ENCODE results near the gene ANKRD40. TPM values are rescaled to one million over a fixed set of nuclear protein-coding genes. Genes with fewer than 3 reads are reported as not detected.

The ANKRD40 gene
- total RNA-seq, 2 donors from 2014 or later: 38.4 to 44.7 TPM

DNA sequence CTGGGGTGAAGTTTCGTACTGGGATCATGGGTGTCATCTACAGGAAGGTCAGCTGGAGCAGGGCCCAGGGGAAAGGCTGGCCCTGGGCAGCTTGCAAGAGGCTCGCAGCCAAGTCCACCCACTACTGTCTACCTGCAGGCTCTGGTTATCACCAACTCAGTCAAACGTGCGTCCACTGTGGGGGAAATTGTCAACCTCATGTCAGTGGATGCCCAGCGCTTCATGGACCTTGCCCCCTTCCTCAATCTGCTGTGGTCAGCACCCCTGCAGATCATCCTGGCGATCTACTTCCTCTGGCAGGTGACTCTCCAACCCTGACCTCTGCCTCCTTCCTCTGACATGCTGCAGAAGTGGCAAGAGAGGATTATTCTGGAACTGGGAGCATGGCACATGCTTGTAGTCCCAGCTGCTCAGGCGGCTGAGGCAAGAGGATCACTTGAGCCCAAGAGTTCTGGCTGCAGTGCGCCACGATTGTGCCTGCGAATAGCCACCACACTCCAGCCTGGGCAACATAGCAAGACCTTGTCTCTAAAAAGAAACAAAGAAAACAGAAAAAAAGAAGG, 43.8 kb downstream of the ANKRD40 start:
- no peak for DNase-seq (ENCODE audit: low spot score)
- Mint-ChIP-seq H3K27ac (no peak overlapping the region), H3K36me3 (no peaks in the 10 kb centered on the region), H3K9me3 (no peaks in the 10 kb centered on the region), H3K27me3 (peaks cover 7 to 8% of the 10 kb centered on the region in 2 donors), H3K4me1 (ENCODE audit: low read depth in 2 of 2) (peaks cover 5 to 11% of the 10 kb centered on the region in 2 donors), H3K4me3 (no peak overlapping the region)
- no peak for ATAC-seq

DNA sequence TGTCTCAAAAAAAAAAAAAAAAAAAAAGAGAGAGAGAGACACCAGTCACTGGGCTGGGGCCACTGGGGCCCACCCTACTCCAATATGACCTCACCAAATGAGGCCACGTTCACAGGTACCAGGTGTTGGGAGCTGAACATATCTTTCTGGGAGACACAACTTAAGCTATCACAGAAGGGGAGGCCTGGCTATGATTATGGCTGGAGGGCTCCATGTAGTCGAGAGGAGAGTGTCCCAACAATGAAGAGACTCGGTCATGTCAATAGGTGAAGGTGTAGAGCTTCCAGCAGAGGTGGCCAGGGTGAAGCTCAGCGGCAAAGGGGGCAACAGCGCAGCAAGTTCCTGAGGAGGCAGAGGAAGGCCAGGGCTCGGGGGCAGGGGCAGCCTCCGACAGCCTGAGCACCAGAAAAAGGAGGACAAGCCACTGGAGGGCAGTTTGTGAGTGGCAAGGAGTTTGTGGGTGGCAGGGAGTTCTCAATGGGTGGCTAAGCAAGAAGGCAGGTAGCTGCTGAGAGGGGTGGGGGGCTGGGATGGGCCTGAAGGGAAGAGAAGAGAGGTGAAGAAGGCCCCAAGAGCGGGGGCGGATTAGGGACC, 45.0 kb downstream of the ANKRD40 start:
- Mint-ChIP-seq H3K4me3 (no peak overlapping the region), H3K27me3 (peaks cover 6 to 7% of the 10 kb centered on the region in 2 donors), H3K4me1 (ENCODE audit: low read depth in 2 of 2) (peaks cover 5 to 11% of the 10 kb centered on the region in 2 donors), H3K27ac (no peak overlapping the region), H3K36me3 (no peaks in the 10 kb centered on the region), H3K9me3 (no peaks in the 10 kb centered on the region)
- ATAC-seq: no peak
- no peak for DNase-seq (ENCODE audit: low spot score)

- no peaks in the 10 kb centered on the region for H3K9me3 Mint-ChIP-seq
- peaks cover 6 to 7% of the 10 kb centered on the region in 2 donors for H3K27me3 Mint-ChIP-seq
- ATAC-seq (peak in 1 of 2 donors; percentile 23), DNase-seq (ENCODE audit: low spot score) (no peak)
- no peaks in the 10 kb centered on the region for H3K36me3 Mint-ChIP-seq
- H3K27ac Mint-ChIP-seq: peak overlapping the region; percentile 44 to 69
- H3K4me1 Mint-ChIP-seq (ENCODE audit: low read depth in 2 of 2): peaks cover 5 to 11% of the 10 kb centered on the region in 2 donors
- no peak overlapping the region for H3K4me3 Mint-ChIP-seq
Measured at GRCh38 chr17:50661795-50662391, 45.8 kb downstream of the ANKRD40 start.

GRCh38 chr17:50661348-50661747, 46.4 kb downstream of the ANKRD40 start:
- Mint-ChIP-seq H3K36me3 (no peaks in the 10 kb centered on the region), H3K4me1 (ENCODE audit: low read depth in 2 of 2) (peaks cover 5 to 11% of the 10 kb centered on the region in 2 donors), H3K9me3 (no peaks in the 10 kb centered on the region), H3K27me3 (peaks cover 6 to 7% of the 10 kb centered on the region in 2 donors), H3K27ac (peak overlapping the region; percentile 44 to 69), H3K4me3 (no peak overlapping the region)
- ATAC-seq: no peak
- no peak for DNase-seq (ENCODE audit: low spot score)

- ATAC-seq: no peak
- H3K4me1 Mint-ChIP-seq (ENCODE audit: low read depth in 2 of 2): peaks cover 5 to 11% of the 10 kb centered on the region in 2 donors
Measured at GRCh38 chr17:50660887-50661345, 46.8 kb downstream of the ANKRD40 start.

DNA sequence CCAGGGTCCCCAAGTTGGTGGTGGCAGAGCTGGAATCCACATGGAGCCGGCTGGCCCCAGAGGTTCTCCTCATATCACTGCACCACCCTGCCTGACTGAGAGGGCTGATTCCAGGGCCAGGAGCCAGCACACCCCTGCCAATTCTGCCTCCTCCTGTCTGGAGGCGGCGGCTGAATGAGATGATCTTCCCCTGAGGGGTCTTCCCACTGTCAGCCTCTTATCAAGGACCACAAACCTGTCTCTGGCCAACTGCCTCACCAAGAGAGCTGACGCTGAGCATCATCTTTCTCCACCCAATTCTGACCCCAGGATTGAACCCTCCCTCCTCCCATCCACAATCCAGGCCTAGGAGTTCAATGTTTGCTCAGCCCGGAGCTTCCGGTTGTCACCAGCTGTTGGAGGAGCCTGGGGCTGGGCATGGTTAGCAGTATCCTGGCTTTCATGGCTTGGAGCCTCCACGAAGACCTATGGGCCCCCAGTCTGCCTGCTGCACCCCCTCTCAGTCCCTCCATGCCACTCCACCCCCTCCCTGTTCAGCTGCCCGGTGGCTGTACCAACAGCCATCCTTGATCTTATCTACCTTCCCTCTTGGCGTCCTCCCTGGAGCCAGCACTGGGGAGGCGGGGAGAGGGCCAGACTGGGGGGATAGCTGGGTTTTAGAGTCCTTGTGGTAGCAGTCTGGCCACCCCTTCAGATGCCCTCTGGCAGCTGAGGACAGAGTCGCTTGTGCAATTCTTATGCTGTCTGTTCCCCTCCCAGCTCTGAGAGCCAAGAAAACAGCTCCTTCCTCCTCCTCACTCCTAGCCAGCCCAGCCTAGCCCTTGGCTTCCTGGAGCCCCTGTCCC, 47.5 kb downstream of the ANKRD40 start:
- DNase-seq (ENCODE audit: low spot score) (no peak), ATAC-seq (no peak)
- Mint-ChIP-seq H3K9me3 (no peaks in the 10 kb centered on the region), H3K27ac (peak overlapping the region in 1 of 2 donors; percentile 69), H3K4me1 (ENCODE audit: low read depth in 2 of 2) (peaks cover 5 to 11% of the 10 kb centered on the region in 2 donors), H3K36me3 (no peaks in the 10 kb centered on the region), H3K4me3 (no peak overlapping the region), H3K27me3 (peaks cover 6 to 7% of the 10 kb centered on the region in 2 donors)

More at GRCh38 chr17:50660887-50661345, 46.8 kb downstream of the ANKRD40 start:
- Mint-ChIP-seq H3K36me3 (no peaks in the 10 kb centered on the region), H3K27me3 (peaks cover 6 to 7% of the 10 kb centered on the region in 2 donors), H3K27ac (peak overlapping the region; percentile 44 to 69), H3K4me3 (no peak overlapping the region), H3K9me3 (no peaks in the 10 kb centered on the region)
- no peak for DNase-seq (ENCODE audit: low spot score)

DNA sequence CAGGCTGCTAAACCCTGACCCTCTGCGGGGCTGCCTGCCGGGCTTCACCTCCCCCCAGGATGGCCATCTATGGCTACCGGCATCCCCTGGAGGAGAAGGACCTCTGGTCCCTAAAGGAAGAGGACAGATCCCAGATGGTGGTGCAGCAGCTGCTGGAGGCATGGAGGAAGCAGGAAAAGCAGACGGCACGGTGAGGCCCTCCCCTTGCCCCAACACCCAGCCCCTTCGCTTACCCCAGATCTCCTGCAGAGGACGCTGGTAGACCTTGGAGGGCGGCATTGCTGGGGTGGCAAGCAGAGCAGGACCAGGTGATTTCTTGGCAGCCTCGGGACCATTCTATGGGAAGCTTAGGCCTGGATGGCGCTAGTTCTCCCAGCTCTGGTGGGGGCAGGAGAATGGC, 48.5 kb downstream of the ANKRD40 start:
- H3K4me3 Mint-ChIP-seq: no peak overlapping the region
- H3K4me1 Mint-ChIP-seq (ENCODE audit: low read depth in 2 of 2): peaks cover 5 to 11% of the 10 kb centered on the region in 2 donors
- ATAC-seq (no peak), DNase-seq (ENCODE audit: low spot score) (no peak)
- H3K9me3 Mint-ChIP-seq: no peaks in the 10 kb centered on the region
- no peak overlapping the region for H3K27ac Mint-ChIP-seq
- H3K27me3 Mint-ChIP-seq: peaks cover 6 to 7% of the 10 kb centered on the region in 2 donors
- no peaks in the 10 kb centered on the region for H3K36me3 Mint-ChIP-seq

- no peak overlapping the region for H3K27ac Mint-ChIP-seq
- H3K9me3 Mint-ChIP-seq: no peaks in the 10 kb centered on the region
- peaks cover 6 to 7% of the 10 kb centered on the region in 2 donors for H3K27me3 Mint-ChIP-seq
- no peak overlapping the region for H3K4me3 Mint-ChIP-seq
- H3K4me1 Mint-ChIP-seq (ENCODE audit: low read depth in 2 of 2): peaks cover 5 to 11% of the 10 kb centered on the region in 2 donors
- ATAC-seq (no peak), DNase-seq (ENCODE audit: low spot score) (no peak)
- no peaks in the 10 kb centered on the region for H3K36me3 Mint-ChIP-seq
Measured at GRCh38 chr17:50658616-50659015, 49.1 kb downstream of the ANKRD40 start.

GRCh38 chr17:50657627-50658026, 50.1 kb downstream of the ANKRD40 start:
- no peak overlapping the region for H3K4me3 Mint-ChIP-seq
- peak in 1 of 2 donors; percentile 4 for ATAC-seq
- peaks cover 5 to 11% of the 10 kb centered on the region in 2 donors for H3K4me1 Mint-ChIP-seq (ENCODE audit: low read depth in 2 of 2)
- H3K36me3 Mint-ChIP-seq: no peaks in the 10 kb centered on the region
- peaks cover 6 to 7% of the 10 kb centered on the region in 2 donors for H3K27me3 Mint-ChIP-seq
- no peaks in the 10 kb centered on the region for H3K9me3 Mint-ChIP-seq
- DNase-seq (ENCODE audit: low spot score): no peak
- no peak overlapping the region for H3K27ac Mint-ChIP-seq

GRCh38 chr17:50657054-50657453, 50.7 kb downstream of the ANKRD40 start:
- Mint-ChIP-seq H3K36me3 (no peaks in the 10 kb centered on the region), H3K9me3 (no peaks in the 10 kb centered on the region), H3K4me3 (no peak overlapping the region), H3K27me3 (peaks cover 6 to 7% of the 10 kb centered on the region in 2 donors), H3K27ac (no peak overlapping the region), H3K4me1 (ENCODE audit: low read depth in 2 of 2) (peaks cover 5 to 10% of the 10 kb centered on the region in 2 donors)
- ATAC-seq (no peak), DNase-seq (ENCODE audit: low spot score) (no peak)

GRCh38 chr17:50656509-50656908, 51.2 kb downstream of the ANKRD40 start:
- no peak for ATAC-seq
- H3K4me3 Mint-ChIP-seq: no peak overlapping the region
- no peaks in the 10 kb centered on the region for H3K9me3 Mint-ChIP-seq
- H3K27ac Mint-ChIP-seq: no peak overlapping the region
- no peak for DNase-seq (ENCODE audit: low spot score)
- H3K36me3 Mint-ChIP-seq: no peaks in the 10 kb centered on the region
- H3K27me3 Mint-ChIP-seq: peaks cover 2 to 6% of the 10 kb centered on the region in 2 donors
- H3K4me1 Mint-ChIP-seq (ENCODE audit: low read depth in 2 of 2): peaks cover 0 to 5% of the 10 kb centered on the region in 2 donors

DNA sequence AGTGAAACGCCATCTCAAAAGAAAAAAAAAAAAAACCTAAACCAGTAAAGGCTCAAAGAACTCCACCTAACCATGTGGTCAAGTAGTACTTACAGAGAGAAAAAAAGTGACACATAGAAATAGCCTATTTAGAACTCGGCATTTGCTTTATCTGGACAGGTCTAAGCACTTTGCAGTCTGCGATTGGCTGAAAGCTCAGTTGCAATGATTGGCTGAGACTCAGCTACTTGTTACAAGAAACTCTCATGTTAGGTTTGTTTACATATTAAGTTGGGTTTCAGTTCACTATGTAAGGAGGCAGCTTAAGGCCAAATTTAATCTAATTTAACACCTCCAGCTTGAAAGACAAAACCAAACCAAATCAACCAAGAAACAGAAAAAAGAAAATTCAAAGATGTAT, 54.0 kb downstream of the ANKRD40 start:
- no peaks in the 10 kb centered on the region for H3K4me1 Mint-ChIP-seq (ENCODE audit: low read depth in 2 of 2)

DNA sequence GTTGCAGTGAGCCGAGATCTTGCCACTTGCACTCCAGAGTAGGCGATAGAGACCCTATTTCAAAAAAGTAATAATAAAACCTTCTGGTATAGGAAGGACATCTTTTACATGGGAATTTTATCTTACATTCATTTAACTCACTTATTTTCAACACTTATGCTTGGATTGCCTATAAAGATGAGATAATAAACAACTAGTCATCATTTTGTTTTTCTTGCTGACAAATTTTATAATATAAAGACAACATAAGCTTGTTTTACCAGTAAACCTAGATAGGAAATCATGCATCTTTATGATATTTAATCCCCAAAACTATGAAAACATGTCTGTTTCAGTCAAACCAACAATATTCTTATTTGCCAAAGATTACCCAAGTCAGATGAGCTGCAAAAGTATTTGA, 56.1 kb downstream of the ANKRD40 start:
- Mint-ChIP-seq H3K27me3 (peaks cover 6 to 15% of the 10 kb centered on the region in 2 donors), H3K27ac (no peak overlapping the region), H3K4me1 (ENCODE audit: low read depth in 2 of 2) (no peaks in the 10 kb centered on the region), H3K9me3 (no peaks in the 10 kb centered on the region), H3K4me3 (no peak overlapping the region), H3K36me3 (no peaks in the 10 kb centered on the region)
- no peak for DNase-seq (ENCODE audit: low spot score)
- ATAC-seq: no peak

More for the DNA sequence above, 54.0 kb downstream of the ANKRD40 start:
- Mint-ChIP-seq H3K4me3 (no peak overlapping the region), H3K27me3 (peaks cover 0 to 7% of the 10 kb centered on the region in 2 donors), H3K36me3 (no peaks in the 10 kb centered on the region), H3K9me3 (no peaks in the 10 kb centered on the region), H3K27ac (no peak overlapping the region)
- DNase-seq (ENCODE audit: low spot score) (no peak), ATAC-seq (no peak)
